Keratinocyte (primary cell): ENCODE data around the gene SCN8A. TPM values are rescaled to one million over a fixed set of nuclear protein-coding genes. Genes with fewer than 3 reads are reported as not detected.

ENCODE experiments used
- DNase-seq: peaks from one replicate; pipeline ENCODE4 v3.0.0-alpha.2; 2011; ENCODE audit warnings: low read depth, missing footprints, low spot score
- FAIRE-seq: peaks from 2 replicates; lab custom pipeline; 2011; peaks lifted over from hg19 to GRCh38; lab: Jason Lieb, UNC
- H2AFZ ChIP-seq: 2 replicates; pipeline ENCODE4 v1.6.0; 2012; ENCODE audit warnings: low read length, control low read depth, inconsistent platforms; ENCODE audit not compliant: control insufficient read depth
- H3K27ac ChIP-seq: 2 replicates; pipeline ENCODE4 v1.5.1; 2011; ENCODE audit warnings: low read length; ENCODE audit not compliant: control insufficient read depth, insufficient read depth
- H3K27me3 ChIP-seq: 3 replicates; pipeline ENCODE4 v1.6.0; 2011; ENCODE audit warnings: low read length; ENCODE audit not compliant: control insufficient read depth, insufficient read depth; ENCODE audit errors: extremely low read depth
- H3K36me3 ChIP-seq, 2 experiments: 2 replicates in 1 of 2; 3 replicates in 1 of 2; pipeline ENCODE4 v1.5.1; 2011; ENCODE audit warnings: low read length in 2 of 2, mild to moderate bottlenecking in 1 of 2; ENCODE audit not compliant: control insufficient read depth in 2 of 2, insufficient read depth in 2 of 2; ENCODE audit errors: extremely low read depth in 1 of 2
- H3K4me1 ChIP-seq: 3 replicates; pipeline ENCODE4 v1.5.1; 2011; ENCODE audit warnings: low read length; ENCODE audit not compliant: control insufficient read depth, insufficient read depth; ENCODE audit errors: extremely low read depth
- H3K4me2 ChIP-seq: 3 replicates; pipeline ENCODE4 v1.6.0; 2011; ENCODE audit warnings: low read depth, low read length; ENCODE audit not compliant: control insufficient read depth, insufficient read depth; ENCODE audit errors: extremely low read depth
- H3K4me3 ChIP-seq, 3 experiments: fragments of 200-600 bp in 1 of 3; sonication (generic) in 1 of 3; 2 replicates in 2 of 3; 3 replicates in 1 of 3; pipeline ENCODE4 v1.5.1; 2011 to 2016; ENCODE audit warnings: low read length in 3 of 3, mild to moderate bottlenecking in 3 of 3, control low read depth in 2 of 3, inconsistent platforms in 1 of 3, low read depth in 1 of 3, mixed read lengths in 1 of 3, mixed run types in 1 of 3, moderate library complexity in 1 of 3; ENCODE audit not compliant: control insufficient read depth in 2 of 3, insufficient read depth in 2 of 3; ENCODE audit errors: extremely low read depth in 1 of 3
- H3K79me2 ChIP-seq: 2 replicates; pipeline ENCODE4 v1.6.0; 2012; ENCODE audit warnings: low read length; ENCODE audit not compliant: control insufficient read depth, insufficient read depth
- H3K9ac ChIP-seq: 3 replicates; pipeline ENCODE4 v1.6.0; 2011; ENCODE audit warnings: low read length; ENCODE audit not compliant: control insufficient read depth, insufficient read depth; ENCODE audit errors: extremely low read depth
- H3K9me1 ChIP-seq: 3 replicates; pipeline ENCODE4 v1.6.0; 2011; ENCODE audit warnings: low read length; ENCODE audit not compliant: control insufficient read depth, insufficient read depth; ENCODE audit errors: extremely low read depth
- H3K9me3 ChIP-seq: 2 replicates; pipeline ENCODE4 v1.5.1; 2012; ENCODE audit warnings: low read depth, low read length; ENCODE audit not compliant: control insufficient read depth
- H4K20me1 ChIP-seq: 3 replicates; pipeline ENCODE4 v1.6.0; 2011; ENCODE audit warnings: low read length; ENCODE audit not compliant: control insufficient read depth, insufficient read depth; ENCODE audit errors: extremely low read depth
- CTCF ChIP-seq, 3 experiments: IDR thresholded peaks in 1 of 3; conservative IDR thresholded peaks in 1 of 3; optimal IDR thresholded peaks in 1 of 3; 2 replicates in 2 of 3; 3 replicates in 1 of 3; pipeline versions ENCODE3 to v1.5.1; 2011; ENCODE audit warnings: low read length in 3 of 3, mild to moderate bottlenecking in 3 of 3, moderate library complexity in 2 of 3, control low read depth in 1 of 3, inconsistent platforms in 1 of 3; ENCODE audit not compliant: insufficient read depth in 2 of 3; ENCODE audit errors: extremely low read depth in 1 of 3
- EZH2 ChIP-seq: IDR thresholded peaks from one replicate; pipeline ENCODE4 v1.6.1; 2012; ENCODE audit warnings: inconsistent platforms, mild to moderate bottlenecking, low read length, moderate library complexity
- dilution Hi-C: fragments of 300-500 bp; cut with MboI; formaldehyde crosslinking; loops from one replicate; pipeline ENCODE4 v1.7.0; 2020; ENCODE audit warnings: low sequenced_read_pairs; ENCODE audit not compliant: extremely low pct_ligation_motif_present
- polyA plus RNA-seq, 5 experiments: library from polyadenylated mRNA; depleted of rRNA in 3 of 5; stranded (reverse) in 3 of 5; stranded (forward) in 1 of 5; unstranded in 1 of 5; fragments of >200 nt; gene quantifications; 1 replicate in 1 of 5; 2 replicates in 3 of 5; 3 replicates in 1 of 5; pipeline versions ENCODE4 v1.2.1 to v1.2.3, GENCODE V29; 2011 to 2012; ENCODE audit warnings: missing spikeins in 2 of 5, low read depth in 1 of 5, low replicate concordance in 1 of 5

The SCN8A gene
- polyA plus RNA-seq, 1 donor (not counting 4 experiments of a cell fraction or from before 2014, with no cell fraction given), result 1.1 TPM

GRCh38 chr12:51749986-51750317 is 158.9 kb downstream of the SCN8A start:
- FAIRE-seq, result no peak
- Histone ChIP-seq H3K36me3 (no peaks in the 10 kb centered on the region), H4K20me1 (no peaks in the 10 kb centered on the region), H2AFZ (no peak overlapping the region), H3K27me3 (no peaks in the 10 kb centered on the region), H3K4me2 (no peak overlapping the region), H3K9ac (no peak overlapping the region), H3K4me1 (no peaks in the 10 kb centered on the region), H3K79me2 (no peaks in the 10 kb centered on the region), H3K9me3 (no peaks in the 10 kb centered on the region), H3K9me1 (no peaks in the 10 kb centered on the region), H3K4me3 (no peak overlapping the region), H3K27ac (no peak overlapping the region)
- dilution Hi-C loops, result no loop called here
- DNase-seq, result no peak
- TF ChIP-seq EZH2, result no peak
- no peak for TF ChIP-seq CTCF (optimal IDR thresholded peaks at IDR 0.05 in 1 of 3, IDR thresholded peaks at IDR 0.05 in 1 of 3, conservative IDR thresholded peaks at IDR 0.05 in 1 of 3; ENCODE audit: extremely low read depth in 1 of 3, insufficient read depth in 2 of 3, low read length in 3 of 3)

- H3K9me3 ChIP-seq, result no peaks in the 10 kb centered on the region
- H3K79me2 ChIP-seq, result no peaks in the 10 kb centered on the region
- H3K36me3 ChIP-seq, result no peaks in the 10 kb centered on the region
- no peak overlapping the region for H3K9ac ChIP-seq
- H3K4me3 ChIP-seq, result no peak overlapping the region
- no peak overlapping the region for H2AFZ ChIP-seq
- DNase-seq, result no peak
- FAIRE-seq, result no peak
- H3K4me2 ChIP-seq, result no peak overlapping the region
- no peaks in the 10 kb centered on the region for H3K9me1 ChIP-seq
- H3K27ac ChIP-seq, result no peak overlapping the region
- no peak for TF ChIP-seq CTCF (optimal IDR thresholded peaks at IDR 0.05 in 1 of 3, IDR thresholded peaks at IDR 0.05 in 1 of 3, conservative IDR thresholded peaks at IDR 0.05 in 1 of 3; ENCODE audit: extremely low read depth in 1 of 3, insufficient read depth in 2 of 3, low read length in 3 of 3)
- TF ChIP-seq EZH2, result no peak
- no peaks in the 10 kb centered on the region for H3K4me1 ChIP-seq
- dilution Hi-C loops, result no loop called here
- no peaks in the 10 kb centered on the region for H4K20me1 ChIP-seq
- no peaks in the 10 kb centered on the region for H3K27me3 ChIP-seq
Measured at GRCh38 chr12:51751661-51752060, 160.6 kb downstream of the SCN8A start.
